SU-DHL-6 (cell line): ENCODE results near the gene THOC7.

Experiments
- H2AFZ ChIP-seq: fragments of 200-600 bp; sonication (generic); 2 replicates; pipeline ENCODE4 v1.6.1; 2014; ENCODE audit warnings: low read depth, mild to moderate bottlenecking, moderate library complexity, mixed read lengths, antibody characterized with exemption, low read length; ENCODE audit not compliant: severe bottlenecking
- H3F3A ChIP-seq: fragments of 200-600 bp; shearing (Covaris generic); 2 replicates; pipeline ENCODE4 v1.6.0; 2016; ENCODE audit warnings: antibody characterized with exemption, mild to moderate bottlenecking; ENCODE audit not compliant: insufficient read depth
- H3K27ac ChIP-seq: fragments of 200-600 bp; sonication (generic); 2 replicates; pipeline ENCODE4 v1.5.1; 2016; ENCODE audit warnings: low read depth, mild to moderate bottlenecking, low read length, moderate library complexity, mixed read lengths
- H3K27me3 ChIP-seq: fragments of 200-600 bp; sonication (generic), shearing (Covaris generic); 2 replicates; pipeline ENCODE4 v1.6.0; 2014; ENCODE audit warnings: mild to moderate bottlenecking, low read length
- H3K36me3 ChIP-seq: fragments of 200-600 bp; sonication (generic); 2 replicates; pipeline ENCODE4 v1.6.1; 2014; ENCODE audit warnings: mild to moderate bottlenecking, low read length, mixed read lengths
- H3K4me2 ChIP-seq: fragments of 300-600, 200-600 bp; shearing (Covaris generic), sonication (generic); 2 replicates; pipeline ENCODE4 v1.6.0; 2014; ENCODE audit warnings: low read length, low read depth, mild to moderate bottlenecking; ENCODE audit not compliant: poor library complexity, severe bottlenecking
- H3K4me3 ChIP-seq: fragments of 200-600 bp; sonication (generic); 2 replicates; pipeline ENCODE4 v1.5.1; 2014; ENCODE audit warnings: antibody characterized with exemption, low read length, mild to moderate bottlenecking, mixed read lengths; ENCODE audit not compliant: insufficient read depth, poor library complexity, severe bottlenecking
- H3K79me2 ChIP-seq: fragments of 200-600 bp; sonication (generic); 2 replicates; pipeline ENCODE4 v1.6.1; 2014; ENCODE audit warnings: mild to moderate bottlenecking, low read length, moderate library complexity; ENCODE audit not compliant: insufficient read depth
- H3K9ac ChIP-seq: fragments of 200-600 bp; sonication (generic); 2 replicates; pipeline ENCODE4 v1.7.0; 2014; ENCODE audit warnings: mild to moderate bottlenecking, low read length
- H3K9me2 ChIP-seq: fragments of 200-600 bp; sonication (generic); replicated peaks from 2 replicates; pipeline ENCODE4 v1.6.1; 2014; ENCODE audit warnings: low read length; ENCODE audit not compliant: insufficient read depth
- H3K9me3 ChIP-seq: fragments of 200-600 bp; sonication (generic); 2 replicates; pipeline ENCODE4 v1.6.1; 2014; ENCODE audit warnings: low read length, mixed read lengths; ENCODE audit not compliant: insufficient read depth
- H4K20me1 ChIP-seq: fragments of 200-600 bp; sonication (generic); 2 replicates; pipeline ENCODE4 v1.6.1; 2014; ENCODE audit warnings: low read depth, mild to moderate bottlenecking, antibody characterized with exemption, low read length, moderate library complexity, mixed read lengths
- CTCF ChIP-seq: fragments of 200-600 bp; sonication (generic); IDR thresholded peaks from one replicate; pipeline ENCODE4 v1.5.1; 2017; ENCODE audit warnings: antibody characterized with exemption, mild to moderate bottlenecking, low read length, moderate library complexity; ENCODE audit not compliant: insufficient read depth, poor library complexity, severe bottlenecking
- EZH2phosphoT487 ChIP-seq: fragments of 200-600 bp; sonication (generic), shearing (Covaris generic); conservative IDR thresholded peaks from 2 replicates; pipeline ENCODE4 v1.6.1; 2018; ENCODE audit warnings: mild to moderate bottlenecking, antibody characterized with exemption, low read length, moderate library complexity, mixed read lengths

THOC7 gene

DNA sequence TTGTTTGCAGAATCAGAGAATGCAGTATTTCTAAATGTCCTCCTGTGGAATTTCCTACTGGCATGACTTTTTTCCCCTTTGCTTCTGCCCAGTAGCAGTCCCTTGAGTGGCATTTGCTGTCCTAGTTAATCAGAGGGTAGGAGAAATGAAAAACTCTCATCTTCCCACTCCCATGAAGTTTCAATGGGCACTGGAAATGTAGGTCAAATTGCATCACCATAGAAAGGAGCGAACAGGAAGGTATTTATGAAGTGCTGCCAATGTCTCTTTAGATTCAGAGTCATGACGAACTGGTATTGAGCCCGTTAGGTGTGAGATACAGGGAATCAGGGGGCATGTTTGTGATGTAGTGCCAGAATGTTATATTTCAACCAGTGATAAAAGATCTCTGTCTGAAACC, 23.3 kb upstream of the THOC7 start:
- H3F3A ChIP-seq, result no peaks in the 10 kb centered on the region; the same call in 1 of the 2 replicates
- H2AFZ ChIP-seq, result no peak overlapping the region
- H3K36me3 ChIP-seq, result 0 out of 2 replicates have a peak, but pooled peaks cover 2% of the 10 kb centered on the region
- H3K4me3 ChIP-seq, result no peak overlapping the region
- H3K27me3 ChIP-seq, result no peaks in the 10 kb centered on the region
- H3K9ac ChIP-seq, result no peak overlapping the region
- H3K4me2 ChIP-seq, result no peak overlapping the region
- H3K27ac ChIP-seq, result no peak overlapping the region
- no peaks in the 10 kb centered on the region for H3K9me3 ChIP-seq
- peaks cover 75% of the 10 kb centered on the region for H3K79me2 ChIP-seq
- peaks cover 7% of the 10 kb centered on the region for H4K20me1 ChIP-seq
- no peaks in the 10 kb centered on the region for H3K9me2 ChIP-seq
- TF ChIP-seq EZH2phosphoT487 (no peak), CTCF (no peak)

DNA sequence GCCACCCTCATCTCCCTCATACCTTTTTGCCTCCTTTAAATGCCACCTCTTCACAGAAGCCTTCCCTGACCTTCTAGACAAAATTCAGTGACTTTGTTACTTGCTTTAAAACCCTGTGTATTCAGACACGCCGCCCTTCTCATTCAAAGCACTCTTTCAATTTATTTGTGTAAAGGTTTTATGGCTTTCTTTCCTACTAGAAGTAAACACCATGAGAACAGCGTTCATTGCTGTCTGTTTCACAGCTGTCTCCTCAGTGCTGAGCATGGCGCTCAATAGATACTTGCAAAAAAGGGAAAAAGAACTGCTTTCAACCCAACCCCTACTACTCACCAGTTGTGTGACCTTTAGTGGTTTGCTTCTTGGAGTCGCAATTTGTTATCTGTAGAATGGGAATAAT, 17.0 kb upstream of the THOC7 start:
- no peak overlapping the region for H3K4me2 ChIP-seq
- H3K9me2 ChIP-seq, result no peaks in the 10 kb centered on the region
- H3K9me3 ChIP-seq, result no peaks in the 10 kb centered on the region
- no peaks in the 10 kb centered on the region for H3F3A ChIP-seq
- TF ChIP-seq CTCF (no peak), EZH2phosphoT487 (no peak)
- H2AFZ ChIP-seq, result no peak overlapping the region
- no peak overlapping the region for H3K9ac ChIP-seq
- no peaks in the 10 kb centered on the region for H3K27me3 ChIP-seq
- peaks cover 19% of the 10 kb centered on the region for H4K20me1 ChIP-seq
- H3K4me3 ChIP-seq, result no peak overlapping the region
- H3K27ac ChIP-seq, result no peak overlapping the region
- no peaks in the 10 kb centered on the region for H3K36me3 ChIP-seq
- peaks cover 93% of the 10 kb centered on the region for H3K79me2 ChIP-seq

DNA sequence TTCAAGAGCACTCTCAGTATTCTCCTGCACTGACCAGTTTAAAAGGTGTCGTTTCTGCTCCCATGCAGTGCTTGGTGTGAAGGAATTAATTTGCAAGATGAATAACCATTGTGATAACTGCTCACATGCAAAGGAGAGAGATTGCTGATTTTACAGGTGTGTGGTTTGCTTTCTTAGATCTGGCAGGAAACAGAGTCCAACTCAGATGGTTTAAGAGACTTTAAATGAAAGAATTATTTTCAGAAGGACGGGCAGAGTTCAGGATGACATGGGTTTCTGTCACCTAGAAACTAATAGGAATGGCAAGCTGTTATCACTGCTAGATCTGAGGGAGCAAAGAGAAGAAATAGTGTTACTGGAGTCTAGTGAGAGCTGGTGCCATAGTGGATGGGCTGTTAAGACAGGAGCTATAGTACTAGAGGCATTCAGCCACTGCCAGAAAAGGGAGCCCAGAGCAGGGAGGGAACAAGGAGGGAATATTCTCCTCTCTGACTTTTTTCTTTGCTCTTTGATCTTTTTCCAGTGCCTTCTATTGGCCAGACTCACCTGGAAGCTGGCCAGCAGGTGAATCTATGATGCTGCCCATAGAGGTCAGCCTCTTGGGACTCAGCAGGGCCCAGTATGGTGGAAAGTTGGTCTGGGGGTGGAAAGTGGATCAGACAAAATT, 14.9 kb upstream of the THOC7 start:
- no peak overlapping the region for H3K9ac ChIP-seq
- H3K4me3 ChIP-seq, result no peak overlapping the region
- no peaks in the 10 kb centered on the region for H3K9me2 ChIP-seq
- H3K36me3 ChIP-seq, result no peaks in the 10 kb centered on the region
- H3K9me3 ChIP-seq, result no peaks in the 10 kb centered on the region
- peaks cover 98% of the 10 kb centered on the region for H3K79me2 ChIP-seq
- H3K27ac ChIP-seq, result no peak overlapping the region
- TF ChIP-seq CTCF (no peak), EZH2phosphoT487 (no peak)
- H3F3A ChIP-seq, result no peaks in the 10 kb centered on the region
- H4K20me1 ChIP-seq, result peaks cover 20% of the 10 kb centered on the region
- no peak overlapping the region for H2AFZ ChIP-seq
- no peak overlapping the region for H3K4me2 ChIP-seq
- H3K27me3 ChIP-seq, result no peaks in the 10 kb centered on the region
